Endodermal cell (in vitro differentiated cells): Measurements from ENCODE around the gene INSC. TPM values are rescaled to one million over a fixed set of nuclear protein-coding genes. Genes with fewer than 3 reads are reported as not detected.

Experiments
- DNase-seq: peaks from one replicate; pipeline ENCODE4 v3.0.0-alpha.2; 2017
- H3K27ac ChIP-seq: 2 replicates; pipeline ENCODE4 v1.5.1; 2013; ENCODE audit warnings: mild to moderate bottlenecking, low read depth, low read length, moderate library complexity
- H3K27me3 ChIP-seq: 2 replicates; pipeline ENCODE4 v1.6.1; 2013; ENCODE audit warnings: mild to moderate bottlenecking, low read length, moderate library complexity; ENCODE audit not compliant: insufficient read depth, control insufficient read depth, poor library complexity, severe bottlenecking
- H3K36me3 ChIP-seq: 2 replicates; pipeline ENCODE4 v1.7.0; 2013; ENCODE audit warnings: mild to moderate bottlenecking, low read length, moderate library complexity; ENCODE audit not compliant: control insufficient read depth, insufficient read depth
- H3K4me1 ChIP-seq: one replicate; pipeline ENCODE4 v1.7.0; 2013; ENCODE audit warnings: low read length; ENCODE audit not compliant: control insufficient read depth, insufficient read depth
- H3K4me3 ChIP-seq: 2 replicates; pipeline ENCODE4 v1.5.1; 2013; ENCODE audit warnings: mild to moderate bottlenecking, low read length, moderate library complexity
- H3K9ac ChIP-seq: 2 replicates; pipeline ENCODE4 v1.6.1; 2013; ENCODE audit warnings: mild to moderate bottlenecking, low read length, moderate library complexity; ENCODE audit not compliant: poor library complexity, severe bottlenecking; ENCODE audit errors: extremely low read depth
- H3K9me3 ChIP-seq: 2 replicates; pipeline ENCODE4 v1.6.1; 2013; ENCODE audit warnings: mild to moderate bottlenecking, low read length, moderate library complexity; ENCODE audit not compliant: control insufficient read depth
- H3K27ac Mint-ChIP-seq: 2 replicates; pipeline ENCODE4 v1.8.0; 2020; ENCODE audit warnings: mixed read lengths
- H3K27me3 Mint-ChIP-seq: 2 replicates; pipeline ENCODE4 v1.8.0; 2021; ENCODE audit warnings: mild to moderate bottlenecking, mixed read lengths; ENCODE audit not compliant: insufficient read depth
- H3K36me3 Mint-ChIP-seq: 2 replicates; pipeline ENCODE4 v1.8.0; 2020; ENCODE audit warnings: low read depth, mixed read lengths
- H3K4me1 Mint-ChIP-seq: 2 replicates; pipeline ENCODE4 v1.8.0; 2020; ENCODE audit warnings: mixed read lengths
- H3K4me3 Mint-ChIP-seq: 2 replicates; pipeline ENCODE4 v1.8.0; 2020; ENCODE audit warnings: mild to moderate bottlenecking, moderate library complexity, mixed read lengths
- H3K9me3 Mint-ChIP-seq: 2 replicates; pipeline ENCODE4 v1.8.0; 2020; ENCODE audit warnings: mild to moderate bottlenecking, mixed read lengths
- CTCF ChIP-seq: fragments of 200-600 bp; sonication (generic); conservative IDR thresholded peaks from 2 replicates; pipeline ENCODE4 v1.5.0; 2021; ENCODE audit warnings: antibody characterized with exemption, mild to moderate bottlenecking
- WGBS, 2 experiments: methylation state at CpG; one replicate each; pipeline versions ENCODE4 v1.1.5 to v1.1.7; 2013; ENCODE audit warnings: missing lambda C conversion rate in 2 of 2, mixed read lengths in 1 of 2; ENCODE audit not compliant: insufficient coverage in 1 of 2, insufficient read length in 1 of 2; 5-methylcytosine and 5-hydroxymethylcytosine counted together
- total RNA-seq, 2 donors: library from RNA; stranded (reverse); fragmentation: NEBNext Ultra II Directional in 1 of 2; extraction: Animal tissue kit (Norgen Biotek cat#: 25700) in 1 of 2; gene quantifications; 2 replicates in 1 of 2; 3 replicates in 1 of 2; pipeline ENCODE4 v1.2.1, GENCODE V29; 2021

The INSC gene
- total RNA-seq, 2 donors from 2014 or later = not detected

GRCh38 chr11:15148169-15148568, 33.4 kb downstream of the INSC start:
- no peaks in the 10 kb centered on the region for H3K9me3 ChIP-seq
- Mint-ChIP-seq H3K27ac (no peak overlapping the region), H3K27me3 (no peaks in the 10 kb centered on the region), H3K36me3 (no peaks in the 10 kb centered on the region), H3K4me1 (peaks cover 29% of the 10 kb centered on the region), H3K4me3 (no peak overlapping the region), H3K9me3 (no peaks in the 10 kb centered on the region)
- no peak overlapping the region for H3K4me3 ChIP-seq
- DNase-seq = no peak
- TF ChIP-seq CTCF = no peak
- no peak overlapping the region for H3K27ac ChIP-seq
- H3K36me3 ChIP-seq = no peaks in the 10 kb centered on the region
- no peaks in the 10 kb centered on the region for H3K27me3 ChIP-seq
- H3K4me1 ChIP-seq = no peaks in the 10 kb centered on the region
- WGBS, 2 experiments = 86 to 90% methylated on average over 4 of the region's 4 CpGs
- H3K9ac ChIP-seq = no peak overlapping the region

GRCh38 chr11:15149050-15149449, 34.3 kb downstream of the INSC start:
- no peak overlapping the region for H3K27ac ChIP-seq
- Mint-ChIP-seq H3K27me3 (no peaks in the 10 kb centered on the region), H3K27ac (no peak overlapping the region), H3K4me1 (peaks cover 29% of the 10 kb centered on the region), H3K36me3 (no peaks in the 10 kb centered on the region), H3K9me3 (no peaks in the 10 kb centered on the region), H3K4me3 (no peak overlapping the region)
- WGBS, 2 experiments = 91 to 94% methylated on average over 8 to 10 of the region's 10 CpGs
- no peak overlapping the region for H3K4me3 ChIP-seq
- no peak for TF ChIP-seq CTCF
- no peaks in the 10 kb centered on the region for H3K4me1 ChIP-seq
- no peaks in the 10 kb centered on the region for H3K9me3 ChIP-seq
- no peak overlapping the region for H3K9ac ChIP-seq
- no peaks in the 10 kb centered on the region for H3K36me3 ChIP-seq
- no peak for DNase-seq
- no peaks in the 10 kb centered on the region for H3K27me3 ChIP-seq

- 80 to 85% methylated on average over 1 of the region's 1 CpG for WGBS, 2 experiments
- no peak overlapping the region for H3K27ac Mint-ChIP-seq
- no peaks in the 10 kb centered on the region for H3K36me3 Mint-ChIP-seq
- Histone ChIP-seq H3K9ac (no peak overlapping the region), H3K36me3 (no peaks in the 10 kb centered on the region), H3K9me3 (no peaks in the 10 kb centered on the region), H3K4me3 (no peak overlapping the region), H3K27ac (no peak overlapping the region), H3K4me1 (no peaks in the 10 kb centered on the region), H3K27me3 (no peaks in the 10 kb centered on the region)
- DNase-seq = no peak
- H3K4me3 Mint-ChIP-seq = no peak overlapping the region
- no peaks in the 10 kb centered on the region for H3K9me3 Mint-ChIP-seq
- no peak for TF ChIP-seq CTCF
- H3K27me3 Mint-ChIP-seq = no peaks in the 10 kb centered on the region
- peaks cover 17% of the 10 kb centered on the region for H3K4me1 Mint-ChIP-seq
These were observed 35.8 kb downstream of the INSC start for GRCh38 chr11:15150507-15150906.
